SK-N-SH (cell line): ENCODE data around the gene C12orf43. TPM values are rescaled to one million over a fixed set of nuclear protein-coding genes. Genes with fewer than 3 reads are reported as not detected.
A peak's percentile ranks its signal among the peaks of the same experiment; 100 is the strongest.

ENCODE experiments used
- CTCF ChIA-PET: fragments of 300-600, 350-600 bp; formaldehyde crosslinking; extraction: SDS; loops from one replicate; lab custom pipeline; 2021; lab: Yijun Ruan, JAX
- POLR2A ChIA-PET: fragments of 350-600 bp; sonication (Branson Sonifier 250); formaldehyde crosslinking; extraction: SDS; loops from one replicate; lab custom pipeline; 2020; ENCODE audit warnings: antibody characterized with exemption, inconsistent platforms; lab: Yijun Ruan, JAX
- DNase-seq: peaks from one replicate; pipeline ENCODE4 v3.0.0; 2012
- H2AFZ ChIP-seq: fragments of 200-600 bp; sonication (generic); 2 replicates; pipeline ENCODE4 v1.8.1; 2016; ENCODE audit warnings: antibody characterized with exemption, mild to moderate bottlenecking, low read depth
- H3F3A ChIP-seq: fragments of 200-600 bp; sonication (generic); replicated peaks from 2 replicates; pipeline ENCODE3; 2016; ENCODE audit warnings: antibody characterized with exemption, mild to moderate bottlenecking; ENCODE audit not compliant: insufficient read depth
- H3K27ac ChIP-seq, 2 experiments: fragments of 200-500 bp in 1 of 2; fragments of 200-600 bp in 1 of 2; sonication (Bioruptor generic) in 1 of 2; sonication (generic), shearing (Covaris generic) in 1 of 2; 2 replicates each; pipeline versions ENCODE4 v1.5.1 to v1.6.1; 2014 to 2016; ENCODE audit warnings: low read depth in 2 of 2, inconsistent platforms in 1 of 2, low read length in 1 of 2, mild to moderate bottlenecking in 1 of 2, mixed read lengths in 1 of 2
- H3K27me3 ChIP-seq: fragments of 200-600 bp; sonication (generic), shearing (Covaris generic); 2 replicates; pipeline ENCODE4 v1.6.1; 2016; ENCODE audit warnings: mixed run types; ENCODE audit not compliant: insufficient read depth
- H3K36me3 ChIP-seq, 2 experiments: fragments of 200-500 bp in 1 of 2; fragments of 200-600 bp in 1 of 2; sonication (Bioruptor generic) in 1 of 2; sonication (generic) in 1 of 2; replicated peaks in 1 of 2; 2 replicates each; pipeline versions ENCODE3 to v1.5.1; 2014 to 2016; ENCODE audit warnings: low read length in 1 of 2, mild to moderate bottlenecking in 1 of 2; ENCODE audit not compliant: insufficient read depth in 2 of 2, control insufficient read depth in 1 of 2
- H3K4me1 ChIP-seq, 2 experiments: fragments of 200-500 bp in 1 of 2; fragments of 200-600 bp in 1 of 2; sonication (Bioruptor generic) in 1 of 2; sonication (generic), shearing (Covaris generic) in 1 of 2; 2 replicates each; pipeline versions ENCODE4 v1.5.1 to v1.6.1; 2014 to 2016; ENCODE audit warnings: low read depth in 1 of 2, low read length in 1 of 2, mixed run types in 1 of 2; ENCODE audit not compliant: insufficient read depth in 2 of 2, control insufficient read depth in 1 of 2
- H3K4me2 ChIP-seq: fragments of 200-600 bp; sonication (generic), shearing (Covaris generic); 2 replicates; pipeline ENCODE4 v1.6.1; 2017; ENCODE audit warnings: mixed run types
- H3K4me3 ChIP-seq, 2 experiments: fragments of 200-500 bp in 1 of 2; fragments of 200-600 bp in 1 of 2; sonication (Bioruptor generic) in 1 of 2; sonication (generic), shearing (Covaris generic) in 1 of 2; 2 replicates each; pipeline versions ENCODE4 v1.5.1 to v1.8.1; 2014 to 2016; ENCODE audit warnings: low read depth in 2 of 2, inconsistent platforms in 1 of 2, low read length in 1 of 2, mild to moderate bottlenecking in 1 of 2, mixed read lengths in 1 of 2, moderate library complexity in 1 of 2
- H3K79me2 ChIP-seq: fragments of 200-600 bp; sonication (generic); 2 replicates; pipeline ENCODE4 v1.8.1; 2017; ENCODE audit warnings: mild to moderate bottlenecking; ENCODE audit not compliant: insufficient read depth
- H3K9ac ChIP-seq: fragments of 200-600 bp; sonication (generic); 2 replicates; pipeline ENCODE4 v1.6.1; 2017; ENCODE audit warnings: mixed run types
- H3K9me2 ChIP-seq: fragments of 200-600 bp; sonication (generic); 2 replicates; pipeline ENCODE4 v1.6.1; 2017; ENCODE audit warnings: mixed run types
- H3K9me3 ChIP-seq: fragments of 200-600 bp; sonication (generic); 2 replicates; pipeline ENCODE4 v1.6.1; 2017; ENCODE audit warnings: mixed run types, mild to moderate bottlenecking, moderate library complexity
- H4K20me1 ChIP-seq: fragments of 200-600 bp; sonication (generic); 2 replicates; pipeline ENCODE4 v1.6.1; 2017; ENCODE audit warnings: mild to moderate bottlenecking, mixed run types; ENCODE audit not compliant: insufficient read depth
- EP300 ChIP-seq, 2 experiments: IDR thresholded peaks; 2 replicates each; pipeline versions ENCODE4 v1.4.0 to v1.6.1; 2012; ENCODE audit warnings: borderline replicate concordance in 1 of 2, low read depth in 1 of 2, low read length in 1 of 2
- FOSL2 ChIP-seq: IDR thresholded peaks from 2 replicates; pipeline ENCODE4 v1.4.0; 2012; ENCODE audit warnings: low read depth, mild to moderate bottlenecking, moderate library complexity, borderline replicate concordance
- FOXM1 ChIP-seq: IDR thresholded peaks from 2 replicates; pipeline ENCODE4 v1.4.0; 2012; ENCODE audit warnings: low read depth, mild to moderate bottlenecking
- NRF1 ChIP-seq: IDR thresholded peaks from 2 replicates; pipeline ENCODE4 v1.6.1; 2012; ENCODE audit warnings: low read depth, mild to moderate bottlenecking, low read length
- RCOR1 ChIP-seq: fragments of 150-350 bp; IDR thresholded peaks from 2 replicates; pipeline ENCODE4 v1.6.1; 2017; ENCODE audit warnings: antibody characterized with exemption, low read length
- RFX5 ChIP-seq: IDR thresholded peaks from 2 replicates; pipeline ENCODE4 v1.6.1; 2012; ENCODE audit warnings: mild to moderate bottlenecking, improper control_type of control experiment, low read length
- RXRA ChIP-seq: IDR thresholded peaks from 2 replicates; pipeline ENCODE4 v1.4.0; 2012; ENCODE audit warnings: low read depth, mild to moderate bottlenecking, borderline replicate concordance
- SIN3A ChIP-seq: IDR thresholded peaks from 2 replicates; pipeline ENCODE4 v1.6.1; 2012; ENCODE audit warnings: low read depth, mild to moderate bottlenecking, low read length, moderate library complexity, borderline replicate concordance
- TAF1 ChIP-seq: IDR thresholded peaks from 2 replicates; pipeline ENCODE4 v1.6.1; 2012; ENCODE audit warnings: low read depth, mild to moderate bottlenecking, low read length, moderate library complexity, borderline replicate concordance
- TEAD4 ChIP-seq: IDR thresholded peaks from 2 replicates; pipeline ENCODE4 v1.4.0; 2012; ENCODE audit warnings: mild to moderate bottlenecking, borderline replicate concordance; ENCODE audit not compliant: insufficient read depth
- YY1 ChIP-seq: IDR thresholded peaks from 2 replicates; pipeline ENCODE4 v1.4.0; 2012; ENCODE audit warnings: low read depth, mild to moderate bottlenecking
- WGBS: methylation state at CpG from one replicate; pipeline ENCODE4 v1.1.6; 2017; ENCODE audit warnings: low lambda C conversion rate; 5-methylcytosine and 5-hydroxymethylcytosine counted together
- polyA plus RNA-seq, 3 experiments: library from polyadenylated mRNA; depleted of rRNA; stranded (reverse); fragments of >200 nt; gene quantifications; 2 replicates each; pipeline ENCODE4 v1.2.3, GENCODE V29; 2012
- TF ChIP-seq, protein P1 (sequence below): fragments of 150-350 bp; IDR thresholded peaks from 2 replicates; pipeline ENCODE4 v1.6.1; 2017; ENCODE audit warnings: antibody characterized with exemption, low read length, low read depth, borderline replicate concordance
- TF ChIP-seq, protein P2 (sequence below): IDR thresholded peaks from 2 replicates; pipeline ENCODE4 v1.6.1; 2012; ENCODE audit warnings: mild to moderate bottlenecking, low read depth, low read length, moderate library complexity
- TF ChIP-seq, protein P3 (sequence below): IDR thresholded peaks from 2 replicates; pipeline ENCODE4 v1.4.0; 2012; ENCODE audit warnings: low read depth
- TF ChIP-seq, protein P4 (sequence below): IDR thresholded peaks from 2 replicates; pipeline ENCODE4; 2012
- TF ChIP-seq, protein P5 (sequence below): IDR thresholded peaks from 2 replicates; pipeline ENCODE4 v1.4.0; 2012; ENCODE audit warnings: low read depth, borderline replicate concordance

The C12orf43 gene
- polyA plus RNA-seq, 1 of the 3 experiments (the other 2 are of a cell fraction): 13.9 TPM

DNA sequence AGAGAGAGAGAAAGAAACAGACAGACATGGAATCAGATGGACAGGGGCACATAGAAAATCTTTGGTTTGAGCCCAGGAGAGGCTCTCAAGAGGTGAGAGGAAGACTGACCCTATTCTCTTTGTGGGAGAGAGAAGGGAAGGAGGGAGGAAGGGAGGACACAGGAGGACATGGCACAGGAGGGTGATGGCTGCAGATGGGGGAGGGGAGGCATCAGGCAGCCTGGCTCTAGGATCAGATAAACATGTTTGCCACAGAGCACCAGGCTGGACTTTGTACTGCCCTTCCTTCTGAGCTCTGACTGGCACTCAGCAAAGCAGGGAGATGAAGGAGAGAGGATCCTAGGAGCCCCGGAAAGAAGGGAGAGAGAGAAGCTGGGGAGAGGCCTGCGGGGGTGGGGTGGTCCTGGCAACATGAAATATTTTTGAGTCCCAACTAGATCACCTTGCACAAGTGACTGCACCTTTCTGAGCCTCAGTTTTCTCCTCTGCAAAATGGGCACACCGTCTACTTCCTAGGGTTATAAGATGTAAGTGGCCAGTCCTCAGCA, 31.9 kb downstream of the C12orf43 start:
- H3K9ac ChIP-seq: no peak overlapping the region
- no peaks in the 10 kb centered on the region for H3K27me3 ChIP-seq
- H3K36me3 ChIP-seq: no peaks in the 10 kb centered on the region
- H3K27ac ChIP-seq: 0 out of 4 replicates have a peak overlapping the region, but pooled peaks of 1 of the 2 experiments have one; percentile 8
- peaks cover 0 to 5% of the 10 kb centered on the region in 2 experiments; a peak in 1 of 4 replicates for H3K4me1 ChIP-seq
- H3K4me3 ChIP-seq: no peak overlapping the region
- TF ChIP-seq, protein P1, sequence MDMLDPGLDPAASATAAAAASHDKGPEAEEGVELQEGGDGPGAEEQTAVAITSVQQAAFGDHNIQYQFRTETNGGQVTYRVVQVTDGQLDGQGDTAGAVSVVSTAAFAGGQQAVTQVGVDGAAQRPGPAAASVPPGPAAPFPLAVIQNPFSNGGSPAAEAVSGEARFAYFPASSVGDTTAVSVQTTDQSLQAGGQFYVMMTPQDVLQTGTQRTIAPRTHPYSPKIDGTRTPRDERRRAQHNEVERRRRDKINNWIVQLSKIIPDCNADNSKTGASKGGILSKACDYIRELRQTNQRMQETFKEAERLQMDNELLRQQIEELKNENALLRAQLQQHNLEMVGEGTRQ: no peak
- TF ChIP-seq, protein P2, sequence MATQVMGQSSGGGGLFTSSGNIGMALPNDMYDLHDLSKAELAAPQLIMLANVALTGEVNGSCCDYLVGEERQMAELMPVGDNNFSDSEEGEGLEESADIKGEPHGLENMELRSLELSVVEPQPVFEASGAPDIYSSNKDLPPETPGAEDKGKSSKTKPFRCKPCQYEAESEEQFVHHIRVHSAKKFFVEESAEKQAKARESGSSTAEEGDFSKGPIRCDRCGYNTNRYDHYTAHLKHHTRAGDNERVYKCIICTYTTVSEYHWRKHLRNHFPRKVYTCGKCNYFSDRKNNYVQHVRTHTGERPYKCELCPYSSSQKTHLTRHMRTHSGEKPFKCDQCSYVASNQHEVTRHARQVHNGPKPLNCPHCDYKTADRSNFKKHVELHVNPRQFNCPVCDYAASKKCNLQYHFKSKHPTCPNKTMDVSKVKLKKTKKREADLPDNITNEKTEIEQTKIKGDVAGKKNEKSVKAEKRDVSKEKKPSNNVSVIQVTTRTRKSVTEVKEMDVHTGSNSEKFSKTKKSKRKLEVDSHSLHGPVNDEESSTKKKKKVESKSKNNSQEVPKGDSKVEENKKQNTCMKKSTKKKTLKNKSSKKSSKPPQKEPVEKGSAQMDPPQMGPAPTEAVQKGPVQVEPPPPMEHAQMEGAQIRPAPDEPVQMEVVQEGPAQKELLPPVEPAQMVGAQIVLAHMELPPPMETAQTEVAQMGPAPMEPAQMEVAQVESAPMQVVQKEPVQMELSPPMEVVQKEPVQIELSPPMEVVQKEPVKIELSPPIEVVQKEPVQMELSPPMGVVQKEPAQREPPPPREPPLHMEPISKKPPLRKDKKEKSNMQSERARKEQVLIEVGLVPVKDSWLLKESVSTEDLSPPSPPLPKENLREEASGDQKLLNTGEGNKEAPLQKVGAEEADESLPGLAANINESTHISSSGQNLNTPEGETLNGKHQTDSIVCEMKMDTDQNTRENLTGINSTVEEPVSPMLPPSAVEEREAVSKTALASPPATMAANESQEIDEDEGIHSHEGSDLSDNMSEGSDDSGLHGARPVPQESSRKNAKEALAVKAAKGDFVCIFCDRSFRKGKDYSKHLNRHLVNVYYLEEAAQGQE: no peak
- TF ChIP-seq, protein P3, sequence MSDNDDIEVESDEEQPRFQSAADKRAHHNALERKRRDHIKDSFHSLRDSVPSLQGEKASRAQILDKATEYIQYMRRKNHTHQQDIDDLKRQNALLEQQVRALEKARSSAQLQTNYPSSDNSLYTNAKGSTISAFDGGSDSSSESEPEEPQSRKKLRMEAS: no peak
- TF ChIP-seq, protein P4, sequence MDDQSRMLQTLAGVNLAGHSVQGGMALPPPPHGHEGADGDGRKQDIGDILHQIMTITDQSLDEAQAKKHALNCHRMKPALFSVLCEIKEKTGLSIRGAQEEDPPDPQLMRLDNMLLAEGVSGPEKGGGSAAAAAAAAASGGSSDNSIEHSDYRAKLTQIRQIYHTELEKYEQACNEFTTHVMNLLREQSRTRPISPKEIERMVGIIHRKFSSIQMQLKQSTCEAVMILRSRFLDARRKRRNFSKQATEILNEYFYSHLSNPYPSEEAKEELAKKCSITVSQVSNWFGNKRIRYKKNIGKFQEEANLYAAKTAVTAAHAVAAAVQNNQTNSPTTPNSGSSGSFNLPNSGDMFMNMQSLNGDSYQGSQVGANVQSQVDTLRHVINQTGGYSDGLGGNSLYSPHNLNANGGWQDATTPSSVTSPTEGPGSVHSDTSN: no peak
- TF ChIP-seq RCOR1 (no peak), RFX5 (no peak), FOXM1 (no peak), EP300 (IDR thresholded peaks at IDR 0.05; ENCODE audit: borderline replicate concordance in 1 of 2, low read depth in 1 of 2, low read length in 1 of 2) (no peak), FOSL2 (no peak), TEAD4 (no peak), NRF1 (no peak), RXRA (no peak), SIN3A (no peak), YY1 (no peak), TAF1 (no peak)
- TF ChIP-seq, protein P5, sequence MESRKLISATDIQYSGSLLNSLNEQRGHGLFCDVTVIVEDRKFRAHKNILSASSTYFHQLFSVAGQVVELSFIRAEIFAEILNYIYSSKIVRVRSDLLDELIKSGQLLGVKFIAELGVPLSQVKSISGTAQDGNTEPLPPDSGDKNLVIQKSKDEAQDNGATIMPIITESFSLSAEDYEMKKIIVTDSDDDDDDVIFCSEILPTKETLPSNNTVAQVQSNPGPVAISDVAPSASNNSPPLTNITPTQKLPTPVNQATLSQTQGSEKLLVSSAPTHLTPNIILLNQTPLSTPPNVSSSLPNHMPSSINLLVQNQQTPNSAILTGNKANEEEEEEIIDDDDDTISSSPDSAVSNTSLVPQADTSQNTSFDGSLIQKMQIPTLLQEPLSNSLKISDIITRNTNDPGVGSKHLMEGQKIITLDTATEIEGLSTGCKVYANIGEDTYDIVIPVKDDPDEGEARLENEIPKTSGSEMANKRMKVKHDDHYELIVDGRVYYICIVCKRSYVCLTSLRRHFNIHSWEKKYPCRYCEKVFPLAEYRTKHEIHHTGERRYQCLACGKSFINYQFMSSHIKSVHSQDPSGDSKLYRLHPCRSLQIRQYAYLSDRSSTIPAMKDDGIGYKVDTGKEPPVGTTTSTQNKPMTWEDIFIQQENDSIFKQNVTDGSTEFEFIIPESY: no peak
- H2AFZ ChIP-seq: no peak overlapping the region
- H3K9me3 ChIP-seq: no peaks in the 10 kb centered on the region
- no peaks in the 10 kb centered on the region for H4K20me1 ChIP-seq
- DNase-seq: peak; percentile 79
- ChIA-PET CTCF (interaction anchor here (0.7 to 3.3 kb wide), 8 partner anchors 9 to 338 kb away, joined by 3 to 17 read pairs (median 3); no protein-coding TSS in a partner anchor), POLR2A (no interaction called here)
- H3F3A ChIP-seq: no peaks in the 10 kb centered on the region
- no peak overlapping the region for H3K4me2 ChIP-seq
- no peaks in the 10 kb centered on the region for H3K79me2 ChIP-seq
- H3K9me2 ChIP-seq: no peaks in the 10 kb centered on the region
- 50% methylated on average over 3 of the region's 3 CpGs for WGBS
